HepG2 (cell line): ENCODE data around the gene NFIC.

Experiments used
- BCL6 ChIP-seq: IDR thresholded peaks from 2 replicates; pipeline ENCODE4 v1.6.1; 2016; ENCODE audit warnings: missing genetic modification reagents, missing compliant biosample characterization
- EP300 ChIP-seq, 3 experiments: sonication (generic) in 1 of 3; formaldehyde crosslinking in 1 of 3; IDR thresholded peaks; 2 replicates each; pipeline versions ENCODE4 v1.5.1 to v1.6.1; 2011 to 2020; ENCODE audit warnings: low read depth in 2 of 3, low read length in 2 of 3, borderline replicate concordance in 1 of 3, improper control_type of control experiment in 1 of 3, mild to moderate bottlenecking in 1 of 3, missing genetic modification reagents in 1 of 3, moderate library complexity in 1 of 3
- MAFK ChIP-seq, 2 experiments: IDR thresholded peaks in 1 of 2; conservative IDR thresholded peaks in 1 of 2; 2 replicates each; pipeline ENCODE4 v1.6.1; 2011; ENCODE audit warnings: improper control_type of control experiment in 2 of 2, low read length in 2 of 2
- POLR2A ChIP-seq, 2 experiments: IDR thresholded peaks; 2 replicates each; pipeline ENCODE4 v1.6.1; 2011; ENCODE audit warnings: low read depth in 2 of 2, low read length in 2 of 2, mild to moderate bottlenecking in 1 of 2, moderate library complexity in 1 of 2; ENCODE audit not compliant: insufficient read depth in 1 of 2
- ZNF256 ChIP-seq: sonication (generic); formaldehyde crosslinking; conservative IDR thresholded peaks from 2 replicates; pipeline ENCODE4 v1.4.0; 2020; ENCODE audit warnings: missing genetic modification reagents
- TF ChIP-seq, protein P1 (sequence below): sonication (generic); formaldehyde crosslinking; IDR thresholded peaks from 2 replicates; pipeline ENCODE4 v1.5.1; 2020; ENCODE audit warnings: mild to moderate bottlenecking, missing genetic modification reagents
- TF ChIP-seq, protein P2 (sequence below): IDR thresholded peaks from 2 replicates; pipeline ENCODE4 v1.4.0; 2020; ENCODE audit warnings: mild to moderate bottlenecking, missing genetic modification reagents
- TF ChIP-seq, protein P3 (sequence below): sonication (generic); formaldehyde crosslinking; IDR thresholded peaks from 2 replicates; pipeline ENCODE4 v1.5.1; 2020; ENCODE audit warnings: missing genetic modification reagents, mild to moderate bottlenecking, borderline replicate concordance

DNA sequence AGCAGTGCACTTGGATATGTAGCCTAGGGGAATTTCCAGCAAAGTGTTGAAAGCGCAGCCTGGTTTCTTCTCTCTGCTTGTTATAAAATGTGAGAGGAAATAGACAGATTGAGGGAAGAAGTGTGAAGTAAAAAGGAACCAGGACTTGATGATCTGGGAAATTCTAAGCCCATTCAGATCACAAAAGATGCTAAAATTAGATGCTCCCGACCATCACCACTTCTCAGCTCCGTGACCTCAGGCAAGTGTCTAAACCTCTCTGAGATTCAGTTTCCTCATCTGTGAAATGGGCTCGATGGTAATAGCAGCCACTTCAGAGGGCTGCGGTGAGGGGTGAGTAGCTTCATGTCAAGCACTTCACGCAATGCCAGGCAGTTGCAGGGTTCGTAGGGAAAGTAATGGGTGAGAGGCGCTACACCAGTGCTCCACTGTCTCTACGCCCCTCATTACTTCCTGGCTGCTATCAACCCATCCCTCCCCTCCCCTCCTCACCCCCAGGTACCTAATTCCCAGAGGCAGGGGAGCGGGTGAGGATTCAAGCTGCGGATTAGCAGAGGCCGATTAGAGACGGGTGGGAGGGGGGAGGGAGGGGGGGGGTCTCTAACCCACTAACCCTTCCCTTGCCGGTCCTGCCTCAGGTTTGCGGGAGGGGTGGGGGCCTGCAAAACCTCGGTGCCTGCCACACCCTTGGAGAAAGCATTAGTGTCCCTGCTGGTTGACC, 9.0 kb upstream of the NFIC start:
- no peak for TF ChIP-seq ZNF256 (CRISPR knock-in tag)
- TF ChIP-seq, protein P1, sequence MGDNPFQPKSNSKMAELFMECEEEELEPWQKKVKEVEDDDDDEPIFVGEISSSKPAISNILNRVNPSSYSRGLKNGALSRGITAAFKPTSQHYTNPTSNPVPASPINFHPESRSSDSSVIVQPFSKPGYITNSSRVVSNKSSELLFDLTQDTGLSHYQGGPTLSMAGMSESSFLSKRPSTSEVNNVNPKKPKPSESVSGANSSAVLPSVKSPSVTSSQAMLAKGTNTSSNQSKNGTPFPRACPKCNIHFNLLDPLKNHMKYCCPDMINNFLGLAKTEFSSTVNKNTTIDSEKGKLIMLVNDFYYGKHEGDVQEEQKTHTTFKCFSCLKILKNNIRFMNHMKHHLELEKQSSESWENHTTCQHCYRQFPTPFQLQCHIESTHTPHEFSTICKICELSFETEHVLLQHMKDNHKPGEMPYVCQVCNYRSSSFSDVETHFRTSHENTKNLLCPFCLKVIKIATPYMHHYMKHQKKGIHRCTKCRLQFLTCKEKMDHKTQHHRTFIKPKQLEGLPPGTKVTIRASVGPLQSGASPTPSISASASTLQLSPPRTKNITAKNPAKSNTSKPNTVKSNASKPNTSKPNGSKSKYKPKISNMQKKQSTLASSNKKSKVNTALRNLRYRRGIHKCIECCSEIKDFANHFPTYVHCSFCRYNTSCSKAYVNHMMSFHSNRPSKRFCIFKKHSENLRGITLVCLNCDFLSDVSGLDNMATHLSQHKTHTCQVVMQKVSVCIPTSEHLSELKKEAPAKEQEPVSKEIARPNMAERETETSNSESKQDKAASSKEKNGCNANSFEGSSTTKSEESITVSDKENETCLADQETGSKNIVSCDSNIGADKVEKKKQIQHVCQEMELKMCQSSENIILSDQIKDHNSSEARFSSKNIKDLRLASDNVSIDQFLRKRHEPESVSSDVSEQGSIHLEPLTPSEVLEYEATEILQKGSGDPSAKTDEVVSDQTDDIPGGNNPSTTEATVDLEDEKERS = no peak
- TF ChIP-seq EP300 (IDR thresholded peaks at IDR 0.05; ENCODE audit: low read depth in 2 of 2, low read length in 2 of 2) = no peak
- no peak for TF ChIP-seq EP300 (CRISPR knock-in tag; IDR thresholded peaks at IDR 0.05; ENCODE audit: borderline replicate concordance)
- no peak for TF ChIP-seq POLR2A (IDR thresholded peaks at IDR 0.05; ENCODE audit: insufficient read depth in 1 of 2, low read depth in 2 of 2, low read length in 2 of 2)
- TF ChIP-seq BCL6 (CRISPR knock-in tag) = no peak
- TF ChIP-seq, protein P2, sequence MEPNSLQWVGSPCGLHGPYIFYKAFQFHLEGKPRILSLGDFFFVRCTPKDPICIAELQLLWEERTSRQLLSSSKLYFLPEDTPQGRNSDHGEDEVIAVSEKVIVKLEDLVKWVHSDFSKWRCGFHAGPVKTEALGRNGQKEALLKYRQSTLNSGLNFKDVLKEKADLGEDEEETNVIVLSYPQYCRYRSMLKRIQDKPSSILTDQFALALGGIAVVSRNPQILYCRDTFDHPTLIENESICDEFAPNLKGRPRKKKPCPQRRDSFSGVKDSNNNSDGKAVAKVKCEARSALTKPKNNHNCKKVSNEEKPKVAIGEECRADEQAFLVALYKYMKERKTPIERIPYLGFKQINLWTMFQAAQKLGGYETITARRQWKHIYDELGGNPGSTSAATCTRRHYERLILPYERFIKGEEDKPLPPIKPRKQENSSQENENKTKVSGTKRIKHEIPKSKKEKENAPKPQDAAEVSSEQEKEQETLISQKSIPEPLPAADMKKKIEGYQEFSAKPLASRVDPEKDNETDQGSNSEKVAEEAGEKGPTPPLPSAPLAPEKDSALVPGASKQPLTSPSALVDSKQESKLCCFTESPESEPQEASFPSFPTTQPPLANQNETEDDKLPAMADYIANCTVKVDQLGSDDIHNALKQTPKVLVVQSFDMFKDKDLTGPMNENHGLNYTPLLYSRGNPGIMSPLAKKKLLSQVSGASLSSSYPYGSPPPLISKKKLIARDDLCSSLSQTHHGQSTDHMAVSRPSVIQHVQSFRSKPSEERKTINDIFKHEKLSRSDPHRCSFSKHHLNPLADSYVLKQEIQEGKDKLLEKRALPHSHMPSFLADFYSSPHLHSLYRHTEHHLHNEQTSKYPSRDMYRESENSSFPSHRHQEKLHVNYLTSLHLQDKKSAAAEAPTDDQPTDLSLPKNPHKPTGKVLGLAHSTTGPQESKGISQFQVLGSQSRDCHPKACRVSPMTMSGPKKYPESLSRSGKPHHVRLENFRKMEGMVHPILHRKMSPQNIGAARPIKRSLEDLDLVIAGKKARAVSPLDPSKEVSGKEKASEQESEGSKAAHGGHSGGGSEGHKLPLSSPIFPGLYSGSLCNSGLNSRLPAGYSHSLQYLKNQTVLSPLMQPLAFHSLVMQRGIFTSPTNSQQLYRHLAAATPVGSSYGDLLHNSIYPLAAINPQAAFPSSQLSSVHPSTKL = no peak
- TF ChIP-seq, protein P3, sequence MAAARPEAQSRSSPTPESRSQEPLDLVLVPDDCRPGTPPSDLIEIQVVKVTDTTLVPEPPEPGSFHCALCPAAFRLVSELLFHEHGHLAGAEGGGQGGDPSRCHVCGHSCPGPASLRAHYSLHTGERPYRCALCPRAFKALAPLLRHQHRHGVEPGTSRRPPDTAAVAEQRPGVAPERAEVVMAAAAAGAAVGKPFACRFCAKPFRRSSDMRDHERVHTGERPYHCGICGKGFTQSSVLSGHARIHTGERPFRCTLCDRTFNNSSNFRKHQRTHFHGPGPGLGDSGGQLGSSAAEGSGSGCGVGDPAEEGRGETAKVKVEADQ = no peak
- TF ChIP-seq MAFK (conservative IDR thresholded peaks at IDR 0.05 in 1 of 2, IDR thresholded peaks at IDR 0.05 in 1 of 2; ENCODE audit: low read length in 2 of 2) = no peak
